DMS114 treated with DMSO at 0.1 percent for 48 hours (cell line): ENCODE data around the gene MAPK12.

Experiments
- DNase-seq: peaks from one replicate; lab custom pipeline; 2025; ENCODE audit not compliant: unreplicated experiment; lab: John Stamatoyannopoulos, UW

Gene MAPK12

GRCh38 chr22:50269573-50269969 lies 8.1 kb upstream of the MAPK12 start:
- DNase-seq: no peak

- DNase-seq: no peak
Measured at GRCh38 chr22:50268655-50269113, 7.2 kb upstream of the MAPK12 start.

GRCh38 chr22:50267591-50268390 lies 6.3 kb upstream of the MAPK12 start:
- no peak for DNase-seq

- no peak for DNase-seq
Measured at GRCh38 chr22:50266994-50267393, 5.5 kb upstream of the MAPK12 start.

GRCh38 chr22:50264946-50265669 lies 3.6 kb upstream of the MAPK12 start:
- DNase-seq: no peak

GRCh38 chr22:50264104-50264745 lies 2.7 kb upstream of the MAPK12 start:
- DNase-seq: no peak

- no peak for DNase-seq
Measured at GRCh38 chr22:50262973-50263617, 1.6 kb upstream of the MAPK12 start.

GRCh38 chr22:50262460-50262911 lies 1.0 kb upstream of the MAPK12 start:
- no peak for DNase-seq

GRCh38 chr22:50260801-50261614 lies 475 bp downstream of the MAPK12 start:
- DNase-seq: no peak

GRCh38 chr22:50260434-50260800 lies 1.1 kb downstream of the MAPK12 start:
- no peak for DNase-seq

GRCh38 chr22:50259302-50259701 lies 2.2 kb downstream of the MAPK12 start:
- DNase-seq: no peak

- no peak for DNase-seq
Measured at GRCh38 chr22:50258361-50259292, 2.9 kb downstream of the MAPK12 start.

- no peak for DNase-seq
Measured at GRCh38 chr22:50257451-50258360, 3.8 kb downstream of the MAPK12 start.

- no peak for DNase-seq
Measured at GRCh38 chr22:50257041-50257440, 4.4 kb downstream of the MAPK12 start.

- no peak for DNase-seq
Measured at GRCh38 chr22:50256258-50256862, 5.1 kb downstream of the MAPK12 start.

- no peak for DNase-seq
Measured at GRCh38 chr22:50255607-50256006, 5.9 kb downstream of the MAPK12 start.

GRCh38 chr22:50255099-50255498 lies 6.4 kb downstream of the MAPK12 start:
- DNase-seq: no peak

- DNase-seq: no peak
Measured at GRCh38 chr22:50253941-50254340, 7.5 kb downstream of the MAPK12 start.
